H1 (cell line): ENCODE results near the gene F10. TPM values are rescaled to one million over a fixed set of nuclear protein-coding genes. Genes with fewer than 3 reads are reported as not detected.

Experiments
- CTCF ChIA-PET: fragments of 300-600 bp; sonication (Branson Sonifier 250); formaldehyde crosslinking; loops from one replicate; lab custom pipeline; 2021; ENCODE audit not compliant: partially characterized antibody; lab: Charles Lee
- POLR2A ChIA-PET: fragments of 300-600 bp; sonication (Branson Sonifier 250); formaldehyde crosslinking; loops from one replicate; lab custom pipeline; 2021; ENCODE audit warnings: inconsistent platforms; ENCODE audit not compliant: partially characterized antibody; lab: Charles Lee
- DNase-seq, 2 experiments: peaks; one replicate each; pipeline versions ENCODE4 v3.0.0 to v3.0.0-alpha.2; 2010 to 2022; ENCODE audit warnings: low spot score in 2 of 2, low read depth in 1 of 2, mixed read lengths in 1 of 2
- FAIRE-seq: peaks from 2 replicates; lab custom pipeline; 2011; peaks lifted over from hg19 to GRCh38; lab: Jason Lieb, UNC
- H2AFZ ChIP-seq: 2 replicates; pipeline ENCODE4 v1.8.1; 2012; ENCODE audit warnings: low read length, inconsistent platforms
- H2AK5ac ChIP-seq: 2 replicates; pipeline ENCODE4 v1.6.1; 2013; ENCODE audit warnings: low read depth, low read length
- H2BK120ac ChIP-seq: replicated peaks from 2 replicates; pipeline ENCODE3; 2013; ENCODE audit warnings: low read depth, low read length, inconsistent platforms
- H2BK12ac ChIP-seq: 2 replicates; pipeline ENCODE4 v1.6.1; 2013; ENCODE audit warnings: low read depth, low read length
- H2BK15ac ChIP-seq: 2 replicates; pipeline ENCODE4 v1.6.1; 2013; ENCODE audit warnings: low read length
- H2BK20ac ChIP-seq: 2 replicates; pipeline ENCODE4 v1.6.1; 2013; ENCODE audit warnings: low read length
- H2BK5ac ChIP-seq: 2 replicates; pipeline ENCODE4 v1.6.1; 2013; ENCODE audit warnings: low read depth, low read length
- H3K14ac ChIP-seq: 2 replicates; pipeline ENCODE4 v1.6.1; 2013; ENCODE audit warnings: inconsistent platforms; ENCODE audit not compliant: insufficient read length
- H3K18ac ChIP-seq: 2 replicates; pipeline ENCODE4 v1.6.1; 2013; ENCODE audit warnings: low read length; ENCODE audit errors: extremely low read depth
- H3K23ac ChIP-seq: 2 replicates; pipeline ENCODE4 v1.6.1; 2013; ENCODE audit warnings: inconsistent platforms; ENCODE audit not compliant: insufficient read length
- H3K23me2 ChIP-seq: 2 replicates; pipeline ENCODE4 v1.6.1; 2013; ENCODE audit warnings: low read depth, low read length
- H3K27ac ChIP-seq: 2 replicates; pipeline ENCODE4 v1.6.1; 2011; ENCODE audit warnings: low read depth, low read length, inconsistent platforms
- H3K27me3 ChIP-seq, 4 experiments: replicated peaks in 1 of 4; 1 replicate in 1 of 4; 2 replicates in 3 of 4; pipeline versions ENCODE4 v1.6.1 to v1.8.1; 2011 to 2013; ENCODE audit warnings: low read length in 3 of 4, mild to moderate bottlenecking in 3 of 4, inconsistent platforms in 2 of 4, mixed read lengths in 2 of 4, moderate library complexity in 1 of 4; ENCODE audit not compliant: control insufficient read depth in 3 of 4, insufficient read depth in 3 of 4; ENCODE audit errors: extremely low read depth in 1 of 4
- H3K36me3 ChIP-seq, 4 experiments: 2 replicates each; pipeline versions ENCODE4 v1.6.1 to v1.8.1; 2011 to 2013; ENCODE audit warnings: mild to moderate bottlenecking in 4 of 4, low read length in 3 of 4, moderate library complexity in 2 of 4, control low read depth in 1 of 4, inconsistent platforms in 1 of 4; ENCODE audit not compliant: insufficient read depth in 4 of 4, control insufficient read depth in 2 of 4
- H3K4ac ChIP-seq: replicated peaks from 2 replicates; pipeline ENCODE3; 2013; ENCODE audit warnings: low read length, low read depth, mixed read lengths, inconsistent platforms; ENCODE audit not compliant: insufficient read length
- H3K4me1 ChIP-seq, 4 experiments: replicated peaks in 1 of 4; 1 replicate in 1 of 4; 2 replicates in 3 of 4; pipeline versions ENCODE4 v1.6.1 to v1.8.1; 2011 to 2013; ENCODE audit warnings: low read length in 3 of 4, inconsistent platforms in 2 of 4, mixed read lengths in 1 of 4; ENCODE audit not compliant: insufficient read depth in 4 of 4, control insufficient read depth in 3 of 4
- H3K4me2 ChIP-seq, 2 experiments: 2 replicates each; pipeline versions ENCODE4 v1.6.1 to v1.8.1; 2011 to 2013; ENCODE audit warnings: low read depth in 2 of 2, low read length in 2 of 2, control low read depth in 1 of 2, inconsistent platforms in 1 of 2, mild to moderate bottlenecking in 1 of 2; ENCODE audit not compliant: insufficient read depth in 1 of 2
- H3K4me3 ChIP-seq, 4 experiments: fragments of 200-600, 300-600 bp in 1 of 4; sonication (generic), shearing (Covaris generic), sonication (Bioruptor Twin) in 1 of 4; 2 replicates each; pipeline versions ENCODE4 v1.5.1 to v1.8.1; 2011 to 2016; ENCODE audit warnings: low read length in 4 of 4, low read depth in 3 of 4, control low read depth in 2 of 4, inconsistent platforms in 2 of 4, mild to moderate bottlenecking in 2 of 4, mixed read lengths in 1 of 4, moderate library complexity in 1 of 4; ENCODE audit not compliant: insufficient read depth in 2 of 4; ENCODE audit errors: extremely low read depth in 1 of 4
- H3K56ac ChIP-seq: replicated peaks from 2 replicates; pipeline ENCODE3; 2013; ENCODE audit warnings: low read depth, mild to moderate bottlenecking, mixed read lengths, low read length, inconsistent platforms; ENCODE audit not compliant: insufficient read length
- H3K79me1 ChIP-seq: 2 replicates; pipeline ENCODE4 v1.6.1; 2013; ENCODE audit warnings: low read depth, low read length, control low read depth
- H3K79me2 ChIP-seq, 2 experiments: 2 replicates each; pipeline versions ENCODE4 v1.6.1 to v1.8.1; 2012 to 2013; ENCODE audit warnings: low read length in 2 of 2, mild to moderate bottlenecking in 2 of 2, inconsistent platforms in 1 of 2; ENCODE audit not compliant: insufficient read depth in 2 of 2, control insufficient read depth in 1 of 2
- H3K9ac ChIP-seq, 4 experiments: replicated peaks in 1 of 4; 1 replicate in 1 of 4; 2 replicates in 3 of 4; pipeline versions ENCODE4 v1.6.1 to v1.8.1; 2011 to 2013; ENCODE audit warnings: low read depth in 3 of 4, low read length in 3 of 4, control low read depth in 2 of 4, mild to moderate bottlenecking in 2 of 4, moderate library complexity in 2 of 4, inconsistent platforms in 1 of 4; ENCODE audit errors: extremely low read depth in 1 of 4
- H3K9me3 ChIP-seq, 2 experiments: 2 replicates each; pipeline versions ENCODE4 v1.6.1 to v1.8.1; 2012 to 2013; ENCODE audit warnings: mild to moderate bottlenecking in 2 of 2, moderate library complexity in 2 of 2, control low read depth in 1 of 2, inconsistent platforms in 1 of 2, low read depth in 1 of 2, low read length in 1 of 2, mixed read lengths in 1 of 2; ENCODE audit not compliant: insufficient read depth in 2 of 2
- H4K20me1 ChIP-seq, 2 experiments: replicated peaks in 1 of 2; 2 replicates each; pipeline versions ENCODE3 to v1.8.1; 2011 to 2013; ENCODE audit warnings: inconsistent platforms in 2 of 2, low read length in 2 of 2, mild to moderate bottlenecking in 1 of 2; ENCODE audit not compliant: insufficient read depth in 2 of 2, control insufficient read depth in 1 of 2
- H4K5ac ChIP-seq: 2 replicates; pipeline ENCODE4 v1.6.1; 2013; ENCODE audit warnings: low read length, low read depth, mixed read lengths, inconsistent platforms; ENCODE audit not compliant: insufficient read length
- H4K8ac ChIP-seq: 2 replicates; pipeline ENCODE4 v1.8.0; 2013; ENCODE audit warnings: mild to moderate bottlenecking, moderate library complexity, low read length, inconsistent platforms; ENCODE audit not compliant: insufficient read depth; ENCODE audit errors: extremely low read depth
- H4K91ac ChIP-seq: replicated peaks from 2 replicates; pipeline ENCODE3; 2013; ENCODE audit warnings: low read length, mixed read lengths, inconsistent platforms; ENCODE audit not compliant: insufficient read length
- BACH1 ChIP-seq: IDR thresholded peaks from 2 replicates; pipeline ENCODE4 v1.6.1; 2012; ENCODE audit warnings: low read length, improper control_type of control experiment
- BRCA1 ChIP-seq: IDR thresholded peaks from 2 replicates; pipeline ENCODE4 v1.6.1; 2012; ENCODE audit warnings: low read depth, low read length, improper control_type of control experiment
- CREB1 ChIP-seq: IDR thresholded peaks from 2 replicates; pipeline ENCODE4 v1.6.1; 2012; ENCODE audit warnings: inconsistent platforms
- JUN ChIP-seq: IDR thresholded peaks from 2 replicates; pipeline ENCODE4 v1.6.1; 2011; ENCODE audit warnings: low read depth, mild to moderate bottlenecking, improper control_type of control experiment, low read length
- MAFK ChIP-seq: IDR thresholded peaks from 2 replicates; pipeline ENCODE4 v1.6.1; 2012; ENCODE audit warnings: low read depth, mild to moderate bottlenecking, improper control_type of control experiment, low read length
- NRF1 ChIP-seq: IDR thresholded peaks from 2 replicates; pipeline ENCODE4 v1.6.1; 2011; ENCODE audit warnings: mild to moderate bottlenecking, low read depth, low read length, improper control_type of control experiment
- SIX5 ChIP-seq: IDR thresholded peaks from 2 replicates; pipeline ENCODE4 v1.6.1; 2011; ENCODE audit warnings: mild to moderate bottlenecking, low read depth, low read length
- SRF ChIP-seq: IDR thresholded peaks from 2 replicates; pipeline ENCODE4 v1.6.1; 2011; ENCODE audit warnings: mild to moderate bottlenecking, low read depth, low read length, moderate library complexity
- TCF12 ChIP-seq: IDR thresholded peaks from 2 replicates; pipeline ENCODE4 v1.6.1; 2011; ENCODE audit warnings: low read depth, mild to moderate bottlenecking, low read length
- WGBS, 2 experiments: shearing (Covaris generic) in 1 of 2; methylation state at CpG; one replicate each; pipeline versions ENCODE4 v1.1.6 to v1.1.7; 2013 to 2015; ENCODE audit warnings: low lambda C conversion rate in 2 of 2, mixed read lengths in 2 of 2, inconsistent platforms in 1 of 2, low coverage in 1 of 2, missing lambda C conversion rate in 1 of 2; ENCODE audit not compliant: insufficient replicate concordance in 2 of 2, insufficient coverage in 1 of 2, insufficient read length in 1 of 2; ENCODE audit errors: extremely low coverage in 1 of 2, missing lambda C conversion rate in 1 of 2; 5-methylcytosine and 5-hydroxymethylcytosine counted together
- polyA plus RNA-seq, 7 experiments: library from polyadenylated mRNA; depleted of rRNA in 3 of 7; stranded (reverse) in 5 of 7; unstranded in 2 of 7; fragments of >200 nt in 5 of 7; fragments of 200-250 nt in 2 of 7; gene quantifications; 1 replicate in 5 of 7; 2 replicates in 1 of 7; 4 replicates in 1 of 7; pipeline versions ENCODE4 v1.2.1 to v1.2.3, GENCODE V29; 2011 to 2013; ENCODE audit warnings: missing spikeins in 2 of 7, mixed read lengths in 2 of 7
- total RNA-seq: library from RNA; stranded (reverse); fragmentation: NEBNext Ultra II Directional; extraction: Animal tissue kit (Norgen Biotek cat#: 25700); gene quantifications from 2 replicates; pipeline ENCODE4 v1.2.1, GENCODE V29; 2021

Gene F10
- total and polyA plus RNA-seq, 2 of the 8 experiments (the other 6 are each of a cell fraction or from before 2014, with no cell fraction given), result 2.0 to 4.2 TPM

GRCh38 chr13:113083022-113083373 is 39.6 kb upstream of the F10 start:
- H4K5ac ChIP-seq, result no peak overlapping the region
- H2BK120ac ChIP-seq, result no peak overlapping the region
- no peak overlapping the region for H3K56ac ChIP-seq
- 84% methylated on average over 10 of the region's 10 CpGs; no CpG with 5 or more reads in 1 of the 2 experiments for WGBS, 2 experiments
- FAIRE-seq, result no peak
- H3K27ac ChIP-seq, result no peak overlapping the region
- POLR2A ChIA-PET, result interaction anchor here (0.6 kb wide), 1 partner anchor 497 kb away, joined by 3 read pairs; no protein-coding TSS in a partner anchor
- H2BK5ac ChIP-seq, result no peak overlapping the region
- H2BK12ac ChIP-seq, result no peak overlapping the region
- H4K20me1 ChIP-seq, result no peaks in the 10 kb centered on the region
- no peak overlapping the region for H3K14ac ChIP-seq
- H2BK15ac ChIP-seq, result no peak overlapping the region
- peaks cover 0 to 7% (median 0%) of the 10 kb centered on the region in 4 experiments; a peak in 3 of 8 replicates for H3K36me3 ChIP-seq
- H2AK5ac ChIP-seq, result no peak overlapping the region
- no peak overlapping the region for H3K4me3 ChIP-seq
- CTCF ChIA-PET, result interaction anchor here (1.0 to 1.9 kb wide), 8 partner anchors 9 to 140 kb away, joined by 3 to 6 read pairs (median 4); no protein-coding TSS in a partner anchor
- no peak overlapping the region for H2BK20ac ChIP-seq
- no peak overlapping the region for H3K18ac ChIP-seq
- H4K91ac ChIP-seq, result no peak overlapping the region
- H3K9me3 ChIP-seq, result no peaks in the 10 kb centered on the region
- H3K27me3 ChIP-seq, result no peaks in the 10 kb centered on the region
- no peak overlapping the region for H3K23ac ChIP-seq
- no peaks in the 10 kb centered on the region for H3K4me1 ChIP-seq
- no peak overlapping the region for H4K8ac ChIP-seq
- no peak overlapping the region for H3K4me2 ChIP-seq
- no peaks in the 10 kb centered on the region for H3K79me2 ChIP-seq
- no peaks in the 10 kb centered on the region for H3K23me2 ChIP-seq
- no peak for DNase-seq
- H3K4ac ChIP-seq, result no peak overlapping the region
- TF ChIP-seq NRF1 (no peak), SIX5 (no peak), TCF12 (no peak), BACH1 (no peak), MAFK (no peak), BRCA1 (no peak), SRF (no peak), CREB1 (no peak), JUN (no peak)
- H3K79me1 ChIP-seq, result no peaks in the 10 kb centered on the region
- H3K9ac ChIP-seq, result no peak overlapping the region
- H2AFZ ChIP-seq, result no peak overlapping the region
